GM18520 (cell line): ENCODE measurements around the gene SYNM.

Source experiments
- ATAC-seq: cut with Tn5 transposase; IDR thresholded peaks from one replicate; pipeline ENCODE4 v1.9.1; 2021; ENCODE audit not compliant: unreplicated experiment

Gene SYNM

GRCh38 chr15:99135194-99135593 lies 30.3 kb downstream of the SYNM start:
- ATAC-seq = peak; percentile 55

DNA sequence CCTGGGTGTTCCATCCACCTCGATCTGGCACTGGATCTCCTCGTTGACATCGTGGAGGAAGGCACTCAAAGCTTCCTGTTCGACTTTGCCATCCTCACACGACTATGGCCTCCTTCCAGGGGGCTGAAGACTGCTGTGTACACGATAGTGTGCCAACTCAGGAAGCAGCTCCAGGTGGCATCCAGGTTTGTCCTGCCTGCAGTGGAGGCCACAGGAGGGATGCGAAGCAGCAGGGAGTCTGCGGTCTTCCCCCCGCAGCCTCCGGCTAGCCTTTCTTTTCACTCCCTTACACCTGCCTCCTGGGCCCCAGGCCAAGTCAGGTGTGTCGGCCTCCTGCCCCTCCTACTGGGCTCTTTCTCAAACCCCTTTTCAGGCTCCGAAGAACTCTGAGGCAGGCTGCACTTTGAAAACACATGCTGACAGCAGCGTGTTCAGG lies 32.2 kb downstream of the SYNM start:
- no peak for ATAC-seq

GRCh38 chr15:99137877-99138276 lies 33.0 kb downstream of the SYNM start:
- ATAC-seq = no peak

GRCh38 chr15:99138491-99138982 lies 33.7 kb downstream of the SYNM start:
- ATAC-seq = no peak

DNA sequence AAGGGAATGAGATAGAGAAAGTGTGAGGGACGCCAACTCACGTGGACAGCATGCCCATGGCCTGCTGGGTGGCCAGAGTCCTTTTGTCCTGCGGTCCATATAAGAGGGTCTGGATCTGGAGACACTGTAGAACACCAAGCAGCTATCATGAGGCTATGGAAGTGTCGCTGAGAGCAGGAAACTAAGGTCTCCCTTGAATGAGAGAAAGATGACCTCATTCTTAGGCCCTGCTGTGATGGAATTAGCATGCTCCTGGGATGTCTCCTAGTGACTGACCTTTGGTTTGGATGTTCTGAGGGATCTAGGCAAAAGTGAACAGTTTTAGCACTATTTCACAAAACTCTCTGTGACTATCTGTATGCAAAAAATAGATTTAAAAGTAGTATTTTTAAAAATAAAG lies 34.4 kb downstream of the SYNM start:
- no peak for ATAC-seq

DNA sequence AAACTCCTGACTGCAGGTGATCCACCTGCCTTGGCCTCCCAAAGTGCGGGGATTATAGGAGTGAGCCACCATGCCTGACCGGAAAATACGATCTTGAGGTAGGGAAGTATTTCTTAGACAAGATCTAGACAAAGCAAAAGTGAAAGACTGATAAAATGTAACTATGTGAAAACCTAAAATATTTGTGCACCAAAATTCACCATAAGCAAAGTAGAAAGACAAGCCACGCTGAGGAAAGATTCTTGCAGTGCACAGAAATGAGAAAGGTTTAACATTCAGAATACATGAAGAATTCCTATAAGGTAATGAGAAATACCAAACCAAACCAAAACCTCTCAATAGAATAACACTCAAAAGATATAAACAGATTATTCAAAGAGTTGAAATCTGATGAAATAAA lies 35.7 kb downstream of the SYNM start:
- ATAC-seq = no peak

DNA sequence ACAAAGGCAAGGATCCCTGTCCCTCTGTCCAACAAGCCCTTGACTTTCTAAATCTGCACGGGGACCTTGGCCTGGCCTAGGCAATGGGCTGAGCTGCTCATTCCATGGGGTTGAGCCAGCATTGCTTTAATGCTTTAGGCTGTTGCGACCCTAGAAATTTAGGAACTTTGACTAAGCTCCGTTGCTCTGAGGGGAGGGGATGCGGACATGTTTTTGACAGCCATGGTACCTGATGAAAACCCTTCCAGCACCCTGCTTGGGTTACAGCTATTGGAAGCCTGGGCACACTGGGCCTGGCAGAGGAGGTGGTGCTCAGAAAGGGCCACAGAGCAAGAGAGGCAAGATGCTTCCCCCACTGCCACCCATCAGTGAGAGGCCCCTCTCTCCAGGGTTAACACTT lies 37.1 kb downstream of the SYNM start:
- no peak for ATAC-seq

GRCh38 chr15:99142562-99142961 lies 37.7 kb downstream of the SYNM start:
- no peak for ATAC-seq

- ATAC-seq = no peak
Observed at GRCh38 chr15:99143242-99143641, 38.4 kb downstream of the SYNM start.

DNA sequence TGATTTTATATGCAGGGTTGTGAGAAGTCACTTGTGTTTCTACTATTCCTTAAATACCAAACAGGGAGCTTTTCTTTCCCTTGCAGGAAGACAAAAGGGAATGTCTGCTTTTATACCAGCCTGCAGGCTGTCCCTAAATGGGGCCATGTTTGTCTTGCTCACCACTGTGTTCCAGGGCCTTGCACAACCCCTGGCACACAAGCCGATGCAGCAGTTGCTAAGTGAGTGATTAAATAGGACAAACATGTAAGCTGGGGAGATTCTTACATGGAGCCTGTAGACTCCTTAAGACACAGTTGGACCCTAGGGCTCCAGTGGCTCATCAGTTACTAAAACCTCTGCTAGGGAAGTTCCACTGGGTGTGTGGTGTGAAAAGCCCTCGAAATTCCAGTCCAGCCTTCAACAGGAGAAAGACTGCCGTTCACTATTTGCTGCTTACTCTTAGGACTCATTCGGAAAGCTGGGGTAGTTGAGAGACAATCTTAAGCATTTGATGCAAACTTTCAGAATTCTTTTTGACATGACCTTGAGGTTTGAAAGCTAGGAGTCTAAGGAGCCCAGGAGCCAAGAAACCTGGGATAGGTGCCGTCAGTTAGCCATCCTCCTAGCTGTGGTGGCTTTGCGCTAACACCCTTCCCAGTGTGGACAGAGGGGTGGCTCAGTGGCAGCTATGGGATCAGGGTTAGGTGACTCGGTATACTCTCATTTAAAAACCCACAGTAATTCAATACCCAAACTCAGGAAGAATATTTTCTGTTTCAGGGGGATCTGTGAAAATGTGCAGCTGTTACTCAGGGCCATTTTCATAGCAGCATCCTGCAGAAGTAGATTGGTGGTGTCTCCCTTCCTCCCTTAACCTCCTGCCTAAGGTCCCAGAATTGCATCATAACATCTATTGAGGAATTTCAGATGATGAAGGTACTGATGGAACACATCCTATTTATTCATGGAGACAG lies 39.1 kb downstream of the SYNM start:
- no peak for ATAC-seq

- no peak for ATAC-seq
Observed at GRCh38 chr15:99145005-99145404, 40.1 kb downstream of the SYNM start.

DNA sequence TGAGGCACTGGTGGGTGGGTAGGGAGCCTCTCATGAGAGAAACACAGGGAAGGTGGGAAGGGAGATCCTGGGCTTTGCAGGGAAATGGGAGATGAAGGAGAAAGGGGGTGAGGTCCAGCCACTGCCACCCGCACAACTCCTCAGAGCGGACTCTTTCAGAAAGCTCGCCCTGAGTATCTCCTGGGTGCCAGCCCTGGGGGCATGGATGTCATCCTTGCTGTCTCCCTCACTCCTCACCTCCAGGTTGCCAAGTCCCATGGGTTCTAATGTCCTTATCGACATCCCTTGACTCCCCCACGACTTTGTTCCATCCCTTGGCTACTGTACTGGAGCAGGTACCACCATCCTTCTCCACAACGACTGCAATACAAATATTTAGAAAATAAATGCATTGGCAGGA lies 40.9 kb downstream of the SYNM start:
- no peak for ATAC-seq

- no peak for ATAC-seq
Observed at GRCh38 chr15:99146661-99147060, 41.8 kb downstream of the SYNM start.

DNA sequence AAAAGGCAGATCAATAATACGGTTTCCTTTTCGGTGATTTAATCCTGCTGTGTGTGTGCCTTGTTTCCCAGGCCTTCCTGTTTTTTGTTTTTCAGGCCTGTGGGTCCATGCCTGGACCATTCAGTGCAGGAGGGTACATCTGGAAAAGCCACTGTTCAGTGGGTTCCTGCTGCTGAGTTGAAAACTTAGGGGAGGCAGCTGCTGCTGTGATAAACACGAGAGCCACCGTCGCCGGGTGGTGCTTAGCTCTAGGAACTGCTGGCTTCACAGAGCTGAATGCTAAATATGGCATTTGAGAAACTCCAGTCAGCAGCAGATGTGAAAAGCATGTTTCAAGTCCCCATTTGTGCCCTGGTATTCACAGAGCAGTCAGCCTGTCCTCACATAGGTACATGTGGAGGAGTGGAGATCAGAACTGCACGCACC lies 44.0 kb downstream of the SYNM start:
- no peak for ATAC-seq

GRCh38 chr15:99149366-99149765 lies 44.5 kb downstream of the SYNM start:
- ATAC-seq = no peak

GRCh38 chr15:99151156-99151555 lies 46.3 kb downstream of the SYNM start:
- no peak for ATAC-seq

DNA sequence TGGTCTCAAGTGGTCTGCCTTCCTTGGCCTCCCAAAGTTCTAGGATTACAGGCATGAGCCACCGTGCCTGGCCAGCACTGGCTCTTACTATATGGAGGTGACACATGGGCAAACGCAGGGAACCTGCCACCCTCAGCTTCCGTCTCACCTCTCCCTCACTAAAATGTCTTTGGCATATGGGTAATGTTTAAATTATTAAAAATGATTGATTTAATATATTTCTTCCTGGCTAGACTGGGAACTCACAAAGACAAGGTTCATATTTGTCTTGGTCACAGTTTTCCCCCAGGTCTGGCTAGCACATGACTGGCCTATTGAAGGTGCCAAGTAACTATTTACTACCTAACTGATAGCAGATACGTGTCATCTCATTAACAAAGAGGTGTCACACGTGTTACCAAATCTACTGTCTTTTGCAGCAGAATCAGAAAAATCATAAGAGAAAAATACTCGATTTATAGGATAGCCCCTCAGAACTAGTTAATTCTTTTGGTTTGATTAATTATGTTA lies 48.2 kb downstream of the SYNM start:
- ATAC-seq = no peak

DNA sequence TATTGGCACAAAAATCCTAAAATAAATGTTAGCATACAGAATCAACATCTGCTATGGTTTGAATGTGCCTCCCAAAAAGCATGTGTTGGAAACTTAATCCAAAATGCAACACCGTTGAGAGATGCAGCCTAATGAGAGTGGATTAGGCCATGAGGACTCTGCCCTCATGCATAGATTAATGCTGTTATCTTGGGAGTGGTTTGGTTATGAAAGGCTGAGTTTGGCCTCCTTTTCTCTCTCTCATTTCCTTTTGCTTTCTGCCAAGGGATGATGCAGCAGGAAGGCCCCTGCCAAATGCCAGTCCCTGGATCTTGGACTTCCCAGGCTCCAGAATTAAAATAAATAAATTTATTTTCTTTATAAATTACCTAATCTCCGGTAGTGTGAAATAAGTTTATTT lies 49.4 kb downstream of the SYNM start:
- ATAC-seq = no peak

DNA sequence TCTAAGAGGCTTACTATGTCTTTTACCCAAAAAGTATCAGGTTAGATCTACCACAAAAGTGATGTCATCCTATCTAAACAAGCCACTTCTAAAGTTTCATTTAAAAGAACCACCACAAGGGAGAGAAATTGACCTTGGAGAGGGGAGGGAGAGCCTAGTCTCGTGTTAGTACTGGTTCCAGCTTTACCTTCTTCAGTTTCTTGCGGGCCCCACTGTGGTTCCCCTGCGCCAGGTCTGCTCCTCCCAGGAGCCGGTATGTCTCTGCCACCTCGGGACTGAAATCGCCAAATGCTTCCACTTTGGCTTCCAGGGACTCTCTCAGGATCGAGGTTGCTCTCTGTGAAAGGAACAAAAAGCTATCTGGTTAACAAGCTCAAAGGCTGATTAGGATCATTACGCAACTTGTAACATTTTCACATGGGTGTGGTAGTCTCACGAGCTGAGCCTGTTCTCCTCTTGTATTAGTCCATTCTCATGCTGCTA lies 51.1 kb downstream of the SYNM start:
- ATAC-seq = no peak

DNA sequence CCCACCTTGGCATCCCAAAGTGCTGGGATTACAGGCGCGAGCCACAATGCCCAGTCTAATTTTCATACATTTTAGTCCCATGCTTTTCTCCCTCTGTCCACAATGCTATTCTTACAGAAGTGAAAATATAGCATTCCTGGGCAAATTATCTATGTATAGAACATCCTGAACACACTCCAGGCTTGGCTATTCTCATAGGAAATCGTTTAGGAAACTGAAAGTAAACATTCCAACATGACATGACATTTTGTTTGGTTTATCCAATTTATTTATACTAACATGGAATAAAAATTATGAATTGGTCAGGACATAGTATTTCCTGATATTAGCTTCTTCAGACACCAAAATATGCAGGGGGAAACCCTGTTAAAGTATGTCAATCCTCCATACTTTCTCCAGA lies 52.6 kb downstream of the SYNM start:
- ATAC-seq = no peak

GRCh38 chr15:99158626-99159412 lies 53.9 kb downstream of the SYNM start:
- no peak for ATAC-seq
